NCI-H510A treated with DMSO at 0.1 percent for 48 hours (cell line): Measurements from ENCODE around the gene CLCN7.

Source experiments
- DNase-seq: peaks from one replicate; lab custom pipeline; 2025; lab: John Stamatoyannopoulos, UW

The CLCN7 gene

GRCh38 chr16:1401758-1402154 is 73.1 kb downstream of the CLCN7 start:
- no peak for DNase-seq

- no peak for DNase-seq
Measured at GRCh38 chr16:1401061-1401757, 73.6 kb downstream of the CLCN7 start.

GRCh38 chr16:1398826-1399581 is 75.8 kb downstream of the CLCN7 start:
- no peak for DNase-seq

- no peak for DNase-seq
Measured at GRCh38 chr16:1398351-1398750, 76.5 kb downstream of the CLCN7 start.

- no peak for DNase-seq
Measured at GRCh38 chr16:1397779-1398178, 77.0 kb downstream of the CLCN7 start.

- no peak for DNase-seq
Measured at GRCh38 chr16:1395444-1396031, 79.3 kb downstream of the CLCN7 start.
